ENCODE measurements around the gene ANKRD36B. TPM values are rescaled to one million over a fixed set of nuclear protein-coding genes. Genes with fewer than 3 reads are reported as not detected.

The ANKRD36B gene
- 66.3 and 83.6 TPM in 2 replicates for total RNA-seq

DNA sequence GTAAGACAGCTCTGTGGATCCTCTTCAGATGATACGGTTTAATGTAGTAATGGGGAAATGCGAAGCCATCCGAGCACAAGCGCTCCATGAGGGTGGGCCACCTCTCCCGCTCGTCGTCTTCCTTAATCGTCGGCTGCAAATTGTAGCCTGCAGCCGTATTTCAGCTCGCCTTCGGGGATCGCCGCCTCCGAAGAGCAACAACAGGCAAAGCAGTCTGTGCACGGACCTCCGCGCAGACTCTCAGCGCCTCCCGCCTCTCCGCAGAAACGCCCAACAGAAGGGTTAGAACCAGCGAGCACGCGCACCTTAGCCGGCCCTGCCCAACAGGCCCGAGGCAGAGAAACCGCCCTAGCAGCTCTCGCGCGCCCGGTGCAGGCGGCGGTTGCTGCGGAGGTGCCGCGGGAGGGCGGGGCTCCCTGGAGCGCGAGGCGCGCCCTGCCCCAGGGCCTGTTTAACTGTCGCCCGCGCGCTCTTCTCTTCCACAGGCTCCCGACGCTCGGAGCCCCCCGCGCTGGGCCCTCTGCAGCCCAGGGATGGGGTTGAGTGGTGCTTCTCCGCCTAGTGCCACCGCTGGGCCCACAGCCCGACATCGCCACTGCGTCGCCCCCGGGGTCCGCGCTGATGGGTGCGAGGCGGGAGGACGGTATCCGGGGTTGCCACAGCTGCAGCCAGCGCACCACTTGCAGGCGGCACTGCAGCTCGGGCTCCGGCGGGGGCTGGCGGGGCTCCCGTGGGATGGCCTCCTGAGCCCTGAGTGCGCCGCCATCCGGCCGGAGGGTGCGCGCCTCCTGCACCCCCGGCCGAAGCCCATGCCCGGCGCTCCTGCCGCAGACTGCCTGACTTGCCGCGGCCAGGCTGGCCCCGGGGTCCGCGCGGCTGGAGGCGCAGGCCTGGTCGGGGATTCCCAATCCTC, at the start of gene ANKRD36B:
Gene ANKRD36B, minus strand, starts transcription at position 280 of the 913 bp plus-strand sequence. Its CDS starts 192 bp downstream, at position 88.

Other genes with a start within 250 kb of the ANKRD36B start
- gene COX5B, start 56.2 kb upstream of the ANKRD36B start, total RNA-seq = 195 and 227 TPM in 2 replicates
- 33.8 and 37.6 TPM in 2 replicates for gene ACTR1B, start 74.2 kb upstream of the ANKRD36B start, total RNA-seq
- 2.2 and 4.0 TPM in 2 replicates for gene C2orf92, start 79.8 kb upstream of the ANKRD36B start, total RNA-seq
- not detected in 2 replicates for gene ZAP70, start 123.7 kb upstream of the ANKRD36B start, total RNA-seq

All from articular chondrocyte of knee joint (primary cell).